ENCODE results near the gene HNRNPUL2. TPM values are rescaled to one million over a fixed set of nuclear protein-coding genes. Genes with fewer than 3 reads are reported as not detected.
"Not testable (repeated sequence)": the region's sequence is repeated elsewhere in the genome, so short reads cannot be mapped to it uniquely, and the experiment has no call there.

HNRNPUL2 gene
- total and polyA plus RNA-seq, 2 of the 8 experiments (the other 6 are each of a cell fraction or from before 2014, with no cell fraction given) = 14.9 to 46.4 TPM

GRCh38 chr11:62749931-62750330 lies 22.7 kb upstream of the HNRNPUL2 start:
- CTCF ChIA-PET (ENCODE audit: partially characterized antibody) = interaction anchor here (0.6 to 1.3 kb wide), 6 partner anchors 15 to 533 kb away, joined by 3 to 4 read pairs (median 4); partner anchors contain the start of gene TMEM179B
- H3K36me3 ChIP-seq (ENCODE audit: control insufficient read depth in 2 of 4, insufficient read depth in 4 of 4, low read length in 3 of 4) = peaks cover 14 to 34% (median 19%) of the 10 kb centered on the region in 4 experiments
- peaks cover 14 to 22% of the 10 kb centered on the region in 2 experiments for H4K20me1 ChIP-seq (replicated peaks in 1 of 2; ENCODE audit: control insufficient read depth in 1 of 2, insufficient read depth in 2 of 2, low read length in 2 of 2)
- not testable (repeated sequence) for H4K91ac ChIP-seq (replicated peaks; ENCODE audit: insufficient read length, low read length); DNase-seq (ENCODE audit: low read depth in 1 of 2, low spot score in 2 of 2); H3K9ac ChIP-seq (replicated peaks in 1 of 4; ENCODE audit: extremely low read depth in 1 of 4, low read depth in 3 of 4, low read length in 3 of 4); H3K9me3 ChIP-seq (ENCODE audit: insufficient read depth in 2 of 2, low read depth in 1 of 2, low read length in 1 of 2); H3K23ac ChIP-seq (ENCODE audit: insufficient read length); H2BK12ac ChIP-seq (ENCODE audit: low read depth, low read length); H3K4me2 ChIP-seq (ENCODE audit: insufficient read depth in 1 of 2, low read depth in 2 of 2, low read length in 2 of 2); H3K14ac ChIP-seq (ENCODE audit: insufficient read length); H3K4ac ChIP-seq (replicated peaks; ENCODE audit: insufficient read length, low read depth, low read length); H2BK5ac ChIP-seq (ENCODE audit: low read depth, low read length); H2AFZ ChIP-seq (ENCODE audit: low read length); H3K4me3 ChIP-seq (ENCODE audit: extremely low read depth in 1 of 4, insufficient read depth in 2 of 4, low read depth in 3 of 4, low read length in 4 of 4); H2BK15ac ChIP-seq (ENCODE audit: low read length); H3K56ac ChIP-seq (replicated peaks; ENCODE audit: insufficient read length, low read depth, low read length); H4K8ac ChIP-seq (ENCODE audit: extremely low read depth, insufficient read depth, low read length); H4K5ac ChIP-seq (ENCODE audit: insufficient read length, low read depth, low read length); H3K4me1 ChIP-seq (replicated peaks in 1 of 4; ENCODE audit: control insufficient read depth in 3 of 4, insufficient read depth in 4 of 4, low read length in 3 of 4); H3K18ac ChIP-seq (ENCODE audit: extremely low read depth, low read length); H3K27me3 ChIP-seq (replicated peaks in 1 of 4; ENCODE audit: control insufficient read depth in 3 of 4, extremely low read depth in 1 of 4, insufficient read depth in 3 of 4, low read length in 3 of 4); H3K27ac ChIP-seq (ENCODE audit: low read depth, low read length); H3K23me2 ChIP-seq (ENCODE audit: low read depth, low read length); H2BK120ac ChIP-seq (replicated peaks; ENCODE audit: low read depth, low read length); H2BK20ac ChIP-seq (ENCODE audit: low read length); FAIRE-seq; H2AK5ac ChIP-seq (ENCODE audit: low read depth, low read length)
- peaks cover 16% of the 10 kb centered on the region for H3K79me1 ChIP-seq (ENCODE audit: low read depth, low read length)
- POLR2A ChIA-PET (ENCODE audit: partially characterized antibody) = interaction anchor here (0.9 to 16.9 kb wide), 4 partner anchors 9 to 36 kb away, joined by 3 to 192 read pairs (median 74); partner anchors contain the start of genes HNRNPUL2, TAF6L and TTC9C
- H3K79me2 ChIP-seq (ENCODE audit: control insufficient read depth in 1 of 2, insufficient read depth in 2 of 2, low read length in 2 of 2) = peaks cover 10 to 39% of the 10 kb centered on the region in 2 experiments
- 85% methylated on average over 5 of the region's 5 CpGs; no CpG with 5 or more reads in 1 of the 2 experiments for WGBS, 2 experiments (ENCODE audit: extremely low coverage in 1 of 2, insufficient coverage in 1 of 2, insufficient read length in 1 of 2, insufficient replicate concordance in 2 of 2, low coverage in 1 of 2, low lambda C conversion rate in 2 of 2, missing lambda C conversion rate in 1 of 2)
